HCT116 (cell line): Measurements from ENCODE around the gene DOHH. TPM values are rescaled to one million over a fixed set of nuclear protein-coding genes. Genes with fewer than 3 reads are reported as not detected.

Experiments used
- ATAC-seq: fragments of 200-7000 bp; cut with Tn5 transposase; 2 replicates; pipeline ENCODE4 v1.9.1; 2020; ENCODE audit warnings: mild to moderate bottlenecking, moderate library complexity
- BruUV-seq: library from RNA; stranded (reverse); fragments of 400-500 nt; replicated peaks from 2 replicates; lab custom pipeline; 2021; lab: Mats Ljungman, UMichigan
- CTCF ChIA-PET: fragments of 300-600 bp; sonication (Branson Sonifier 250); formaldehyde crosslinking; loops from one replicate; lab custom pipeline; 2021; ENCODE audit warnings: antibody characterized with exemption; lab: Charles Lee
- POLR2A ChIA-PET: fragments of 300-600, 350-600 bp; sonication (Branson Sonifier 250); formaldehyde crosslinking; loops from one replicate; lab custom pipeline; 2021; ENCODE audit warnings: antibody characterized with exemption; lab: Charles Lee
- RAD21 ChIA-PET, 2 experiments: fragments of 300-600 bp; sonication (Branson Sonifier 250); formaldehyde crosslinking; loops; one replicate each; lab custom pipeline; 2023; ENCODE audit warnings: low total read pairs in 2 of 2; ENCODE audit not compliant: uncharacterized antibody in 2 of 2, unreplicated experiment in 2 of 2, low non-redundant PET in 1 of 2; lab: Charles Lee
- DNase-seq: peaks from one replicate; pipeline ENCODE4 v3.0.0-alpha.2; 2010; ENCODE audit warnings: low read depth, low spot score
- H2AFZ ChIP-seq: fragments of 200-600 bp; shearing (Covaris generic), sonication (generic); 2 replicates; pipeline ENCODE4 v1.6.1; 2017; ENCODE audit warnings: low read depth, mixed run types, mixed read lengths, antibody characterized with exemption, low read length; ENCODE audit not compliant: poor library complexity, severe bottlenecking
- H3K27ac ChIP-seq: 2 replicates; pipeline ENCODE4 v1.5.1; 2012; ENCODE audit warnings: low read depth, low read length
- H3K27me3 ChIP-seq: fragments of 200-600 bp; sonication (generic); 2 replicates; pipeline ENCODE4 v1.6.1; 2016; ENCODE audit warnings: mixed run types, low read length, mixed read lengths; ENCODE audit not compliant: insufficient read depth
- H3K36me3 ChIP-seq, 2 experiments: fragments of 200-500 bp in 1 of 2; fragments of 200-600 bp in 1 of 2; sonication (Bioruptor generic) in 1 of 2; sonication (generic) in 1 of 2; 2 replicates each; pipeline versions ENCODE4 v1.5.1 to v1.6.1; 2014 to 2016; ENCODE audit warnings: low read length in 2 of 2, inconsistent platforms in 1 of 2, mixed read lengths in 1 of 2, mixed run types in 1 of 2; ENCODE audit not compliant: insufficient read depth in 2 of 2, control insufficient read depth in 1 of 2
- H3K4me1 ChIP-seq, 2 experiments: fragments of 200-600 bp in 1 of 2; sonication (generic) in 1 of 2; 2 replicates each; pipeline versions ENCODE4 v1.5.1 to v1.6.1; 2012 to 2017; ENCODE audit warnings: low read length in 2 of 2, inconsistent platforms in 1 of 2, mild to moderate bottlenecking in 1 of 2, mixed read lengths in 1 of 2, mixed run types in 1 of 2, moderate library complexity in 1 of 2; ENCODE audit not compliant: insufficient read depth in 2 of 2, control insufficient read depth in 1 of 2
- H3K4me2 ChIP-seq: fragments of 200-600 bp; sonication (generic); 2 replicates; pipeline ENCODE4 v1.6.1; 2017; ENCODE audit warnings: mixed run types, low read length, mixed read lengths
- H3K4me3 ChIP-seq, 2 experiments: fragments of 200-600 bp in 1 of 2; sonication (generic) in 1 of 2; replicated peaks in 1 of 2; 2 replicates each; pipeline ENCODE4 v1.5.1; 2011 to 2016; ENCODE audit warnings: low read length in 2 of 2, control low read depth in 1 of 2, low read depth in 1 of 2, mild to moderate bottlenecking in 1 of 2, mixed read lengths in 1 of 2, mixed run types in 1 of 2
- H3K79me2 ChIP-seq: fragments of 200-600 bp; sonication (generic); 2 replicates; pipeline ENCODE4 v1.6.1; 2017; ENCODE audit warnings: mild to moderate bottlenecking, mixed run types, low read length, moderate library complexity, mixed read lengths; ENCODE audit not compliant: insufficient read depth
- H3K9ac ChIP-seq: fragments of 200-600 bp; sonication (generic); 2 replicates; pipeline ENCODE4 v1.6.1; 2016; ENCODE audit warnings: low read length, mixed read lengths
- H3K9me2 ChIP-seq: fragments of 200-600 bp; sonication (generic), shearing (Covaris generic); 2 replicates; pipeline ENCODE4 v1.6.1; 2017; ENCODE audit warnings: mixed run types, mild to moderate bottlenecking, moderate library complexity; ENCODE audit not compliant: insufficient read depth
- H3K9me3 ChIP-seq, 2 experiments: fragments of 200-500 bp in 1 of 2; fragments of 200-600 bp in 1 of 2; sonication (Bioruptor generic) in 1 of 2; sonication (generic) in 1 of 2; 2 replicates each; pipeline ENCODE4 v1.6.1; 2014 to 2017; ENCODE audit warnings: low read length in 2 of 2, mixed read lengths in 2 of 2, inconsistent platforms in 1 of 2, low read depth in 1 of 2, mild to moderate bottlenecking in 1 of 2, mixed run types in 1 of 2, moderate library complexity in 1 of 2; ENCODE audit not compliant: control insufficient read depth in 1 of 2, insufficient read depth in 1 of 2
- H4K20me1 ChIP-seq: fragments of 200-600 bp; sonication (generic), shearing (Covaris generic); 2 replicates; pipeline ENCODE4 v1.6.1; 2017; ENCODE audit warnings: mixed run types, mild to moderate bottlenecking, moderate library complexity; ENCODE audit not compliant: insufficient read depth
- CBX3 ChIP-seq: IDR thresholded peaks from 2 replicates; pipeline ENCODE4 v1.6.1; 2012; ENCODE audit warnings: low read depth
- CEBPB ChIP-seq: IDR thresholded peaks from 2 replicates; pipeline ENCODE4 v1.6.1; 2012; ENCODE audit warnings: low read depth
- EGR1 ChIP-seq: IDR thresholded peaks from 2 replicates; pipeline ENCODE4 v1.6.1; 2012; ENCODE audit warnings: low read depth
- ELF1 ChIP-seq: IDR thresholded peaks from 2 replicates; pipeline ENCODE4 v1.6.1; 2012; ENCODE audit warnings: low read depth, borderline replicate concordance
- EZH2 ChIP-seq: fragments of 200-600 bp; sonication (generic); IDR thresholded peaks from 2 replicates; pipeline ENCODE4 v1.6.1; 2017; ENCODE audit warnings: antibody characterized with exemption, mixed run types
- MAX ChIP-seq: IDR thresholded peaks from 2 replicates; pipeline ENCODE4 v1.6.1; 2012
- POLR2A ChIP-seq: IDR thresholded peaks from 2 replicates; pipeline ENCODE4 v1.7.0; 2011; ENCODE audit warnings: borderline replicate concordance; ENCODE audit not compliant: insufficient read depth, insufficient read length; ENCODE audit errors: extremely low read depth
- RAD21 ChIP-seq: IDR thresholded peaks from 2 replicates; pipeline ENCODE4 v1.6.1; 2012; ENCODE audit warnings: low read depth, mild to moderate bottlenecking
- REST ChIP-seq: IDR thresholded peaks from 2 replicates; pipeline ENCODE4 v1.6.1; 2012; ENCODE audit warnings: low read depth
- SP1 ChIP-seq: IDR thresholded peaks from 2 replicates; pipeline ENCODE4 v1.6.1; 2012; ENCODE audit warnings: low read depth
- SRF ChIP-seq: IDR thresholded peaks from 2 replicates; pipeline ENCODE4 v1.6.1; 2012; ENCODE audit warnings: low read depth
- YY1 ChIP-seq: IDR thresholded peaks from 2 replicates; pipeline ENCODE4 v1.6.1; 2011; ENCODE audit warnings: low read length, low read depth, moderate library complexity, mild to moderate bottlenecking; ENCODE audit not compliant: insufficient replicate concordance; ENCODE audit errors: extremely low read depth
- ZNF274 ChIP-seq: fragments of 200-500 bp; sonication (Bioruptor generic); IDR thresholded peaks from 2 replicates; pipeline ENCODE4 v1.6.1; 2014; ENCODE audit warnings: mild to moderate bottlenecking, low read depth, low read length, inconsistent platforms
- intact Hi-C: fragments of 100-400 bp; cut with micrococcal nuclease; formaldehyde crosslinking; loops from 2 replicates; pipeline ENCODE4 v1.10.0; 2022
- total RNA-seq: library from RNA; stranded (reverse); gene quantifications from one replicate; pipeline ENCODE4 v1.2.1, GENCODE V29; 2021; ENCODE audit not compliant: unreplicated experiment

DOHH gene
- total RNA-seq, 1 experiment from 2014 or later = 20.9 TPM

GRCh38 chr19:3481241-3482090 is 19.0 kb downstream of the DOHH start:
- no peaks in the 10 kb centered on the region for H3K27me3 ChIP-seq
- H3K9me2 ChIP-seq = no peaks in the 10 kb centered on the region
- no peak for DNase-seq
- H2AFZ ChIP-seq = no peak overlapping the region
- H3K36me3 ChIP-seq = no peaks in the 10 kb centered on the region
- H3K79me2 ChIP-seq = no peaks in the 10 kb centered on the region
- no peak overlapping the region for H3K4me3 ChIP-seq
- no peak overlapping the region for H3K9ac ChIP-seq
- H3K9me3 ChIP-seq = no peaks in the 10 kb centered on the region
- H3K4me2 ChIP-seq = no peak overlapping the region
- TF ChIP-seq ZNF274 = no peak
- no peak for TF ChIP-seq RAD21
- no peak for TF ChIP-seq YY1
- TF ChIP-seq, all 23 proteins: peak for 0
- ATAC-seq = no peak
- RAD21 ChIA-PET = no interaction called here
- CTCF ChIA-PET = interaction anchor here (2.3 kb wide), 1 partner anchor 177 kb away, joined by 6 read pairs; no protein-coding TSS in a partner anchor
- no peaks in the 10 kb centered on the region for H4K20me1 ChIP-seq
- BruUV-seq = no TSS peak
- intact Hi-C loops = no loop called here
- POLR2A ChIA-PET = no interaction called here
- no peak overlapping the region for H3K27ac ChIP-seq
- H3K4me1 ChIP-seq = peaks cover 0 to 7% of the 10 kb centered on the region in 2 experiments; a peak in 2 of 4 replicates

- no peak within 1 kb of the TSS for H3K9ac ChIP-seq
- no peak within 1 kb of the TSS for H3K4me2 ChIP-seq
- no peaks in the 10 kb centered on the region for H3K27me3 ChIP-seq
- H3K9me2 ChIP-seq = no peaks in the 10 kb centered on the region
- no peak within 1 kb of the TSS for H2AFZ ChIP-seq
- intact Hi-C loops = no loop called here
- H3K36me3 ChIP-seq = no peaks in the 10 kb centered on the region
- no peak within 1 kb of the TSS for H3K4me3 ChIP-seq
- H3K4me1 ChIP-seq = peaks cover 0 to 7% of the 10 kb centered on the region in 2 experiments; a peak in 2 of 4 replicates
- ChIA-PET POLR2A (no interaction called here), RAD21 (no interaction called here), CTCF (no interaction called here)
- no peaks in the 10 kb centered on the region for H3K9me3 ChIP-seq
- H4K20me1 ChIP-seq = no peaks in the 10 kb centered on the region
- no peaks in the 10 kb centered on the region for H3K79me2 ChIP-seq
- H3K27ac ChIP-seq = no peak within 1 kb of the TSS
- BruUV-seq = no TSS peak
- DNase-seq = no peak
- ATAC-seq = no peak
- TF ChIP-seq REST (no peak), POLR2A (no peak), SRF (no peak), EZH2 (no peak), SP1 (no peak), ELF1 (no peak), CEBPB (no peak), EGR1 (no peak), ZNF274 (no peak), CBX3 (no peak), MAX (no peak)
Observed at GRCh38 chr19:3480383-3481091, 19.9 kb downstream of the DOHH start, which contains the start of gene SMIM24. Gene SMIM24 (minus strand): TSS chr19:3480525. CDS start chr19:3480463, 62 bp downstream.
